Endothelial cell of umbilical vein (primary cell): Measurements from ENCODE around the gene SHISA5. TPM values are rescaled to one million over a fixed set of nuclear protein-coding genes. Genes with fewer than 3 reads are reported as not detected.

Experiments
- Bru-seq: library from RNA; stranded (reverse); fragments of 400-500 nt; gene quantifications from one replicate; lab custom pipeline; 2021; lab: Mats Ljungman, UMichigan
- BruChase-seq, 2 experiments: library from RNA; stranded (reverse); fragments of 400-500 nt; gene quantifications; one replicate each; lab custom pipeline; 2021; lab: Mats Ljungman, UMichigan
- BruUV-seq: library from RNA; stranded (reverse); fragments of 400-500 nt; replicated peaks from 2 replicates; lab custom pipeline; 2021; lab: Mats Ljungman, UMichigan
- CTCF ChIA-PET: fragments of 300-600, 350-600 bp; sonication (Branson Sonifier 250); formaldehyde crosslinking; loops from one replicate; lab custom pipeline; 2021; ENCODE audit warnings: antibody characterized with exemption, inconsistent platforms; lab: Charles Lee
- POLR2A ChIA-PET: fragments of 300-600, 350-600 bp; sonication (Branson Sonifier 250); formaldehyde crosslinking; loops from one replicate; lab custom pipeline; 2021; ENCODE audit warnings: antibody characterized with exemption, inconsistent platforms; lab: Charles Lee
- DNase-seq: peaks from one replicate; pipeline ENCODE4 v3.0.0-alpha.2; 2011; ENCODE audit warnings: low read depth, low spot score
- FAIRE-seq: peaks from 2 replicates; lab custom pipeline; 2011; peaks lifted over from hg19 to GRCh38; lab: Jason Lieb, UNC
- H2AFZ ChIP-seq: 2 replicates; pipeline ENCODE4 v1.6.0; 2012; ENCODE audit warnings: low read depth, low read length, control low read depth, inconsistent platforms
- H3K27ac ChIP-seq: 2 replicates; pipeline ENCODE4 v1.5.1; 2011; ENCODE audit warnings: low read depth, mild to moderate bottlenecking, control low read depth, low read length, moderate library complexity; ENCODE audit not compliant: insufficient read depth
- H3K27me3 ChIP-seq, 2 experiments: 2 replicates each; pipeline versions ENCODE4 v1.6.0 to v1.6.1; 2011; ENCODE audit warnings: low read length in 2 of 2, mixed read lengths in 1 of 2; ENCODE audit not compliant: control insufficient read depth in 2 of 2, insufficient read depth in 2 of 2
- H3K36me3 ChIP-seq, 2 experiments: 2 replicates in 1 of 2; 3 replicates in 1 of 2; pipeline ENCODE4 v1.5.1; 2011; ENCODE audit warnings: low read length in 2 of 2, mild to moderate bottlenecking in 1 of 2, moderate library complexity in 1 of 2; ENCODE audit not compliant: control insufficient read depth in 2 of 2, insufficient read depth in 2 of 2; ENCODE audit errors: extremely low read depth in 1 of 2
- H3K4me1 ChIP-seq: 3 replicates; pipeline ENCODE4 v1.5.1; 2011; ENCODE audit warnings: mild to moderate bottlenecking, low read length; ENCODE audit not compliant: control insufficient read depth, insufficient read depth; ENCODE audit errors: extremely low read depth
- H3K4me2 ChIP-seq: 2 replicates; pipeline ENCODE4 v1.6.1; 2011; ENCODE audit warnings: low read length, control low read depth, mixed read lengths; ENCODE audit not compliant: insufficient read depth
- H3K4me3 ChIP-seq, 3 experiments: fragments of 200-600 bp in 1 of 3; sonication (generic), shearing (Covaris generic) in 1 of 3; replicated peaks in 1 of 3; 2 replicates each; pipeline ENCODE4 v1.5.1; 2011 to 2016; ENCODE audit warnings: control low read depth in 3 of 3, low read length in 3 of 3, mild to moderate bottlenecking in 2 of 3, inconsistent platforms in 1 of 3, low read depth in 1 of 3, moderate library complexity in 1 of 3; ENCODE audit not compliant: insufficient read depth in 1 of 3
- H3K79me2 ChIP-seq: 2 replicates; pipeline ENCODE4 v1.6.0; 2012; ENCODE audit warnings: low read length, inconsistent platforms; ENCODE audit not compliant: control insufficient read depth, insufficient read depth
- H3K9ac ChIP-seq: replicated peaks from 2 replicates; pipeline ENCODE3; 2011; ENCODE audit warnings: low read length, control low read depth; ENCODE audit not compliant: insufficient read depth; ENCODE audit errors: extremely low read depth
- H3K9me1 ChIP-seq: replicated peaks from 3 replicates; pipeline ENCODE4 v1.6.0; 2011; ENCODE audit warnings: mild to moderate bottlenecking, low read length; ENCODE audit not compliant: control insufficient read depth, insufficient read depth; ENCODE audit errors: extremely low read depth
- H3K9me3 ChIP-seq: replicated peaks from 2 replicates; pipeline ENCODE4 v1.5.1; 2012; ENCODE audit warnings: low read length, inconsistent platforms; ENCODE audit not compliant: control insufficient read depth, insufficient read depth
- H4K20me1 ChIP-seq: replicated peaks from 2 replicates; pipeline ENCODE3; 2011; ENCODE audit warnings: mild to moderate bottlenecking, low read length; ENCODE audit not compliant: control insufficient read depth, insufficient read depth; ENCODE audit errors: extremely low read depth
- CTCF ChIP-seq, 2 donors: IDR thresholded peaks; 1 replicate in 1 of 2; 2 replicates in 1 of 2; pipeline ENCODE4 v1.5.1; 2011; ENCODE audit warnings: low read length in 2 of 2, mild to moderate bottlenecking in 2 of 2, moderate library complexity in 2 of 2, control low read depth in 1 of 2, inconsistent platforms in 1 of 2, low read depth in 1 of 2; ENCODE audit not compliant: insufficient read depth in 1 of 2; ENCODE audit errors: extremely low read depth in 1 of 2
- EZH2 ChIP-seq: IDR thresholded peaks from 2 replicates; pipeline ENCODE4 v1.6.1; 2012; ENCODE audit warnings: borderline replicate concordance, low read depth, mild to moderate bottlenecking, moderate library complexity, low read length, inconsistent platforms; ENCODE audit not compliant: severe bottlenecking
- FOS ChIP-seq: IDR thresholded peaks from 2 replicates; pipeline ENCODE4 v1.6.1; 2011; ENCODE audit warnings: mild to moderate bottlenecking, low read length, moderate library complexity, borderline replicate concordance; ENCODE audit not compliant: insufficient read depth
- GATA2 ChIP-seq: IDR thresholded peaks from 2 replicates; pipeline ENCODE4 v1.7.0; 2011; ENCODE audit warnings: low read depth, mild to moderate bottlenecking, moderate library complexity, mixed read lengths, low read length; ENCODE audit not compliant: insufficient read length, insufficient read depth
- JUN ChIP-seq: IDR thresholded peaks from 2 replicates; pipeline ENCODE4 v1.6.1; 2011; ENCODE audit warnings: borderline replicate concordance, low read depth; ENCODE audit not compliant: insufficient read length, insufficient read depth
- MAX ChIP-seq: IDR thresholded peaks from 2 replicates; pipeline ENCODE4 v1.6.1; 2011; ENCODE audit not compliant: insufficient read depth, insufficient read length
- MYC ChIP-seq: IDR thresholded peaks from one replicate; pipeline ENCODE4 v1.6.1; 2011; ENCODE audit warnings: mild to moderate bottlenecking, low read depth, low read length
- POLR2A ChIP-seq: IDR thresholded peaks from 2 replicates; pipeline ENCODE4 v1.6.1; 2012; ENCODE audit warnings: low read depth, mild to moderate bottlenecking, control low read depth, low read length
- POLR2AphosphoS5 ChIP-seq: IDR thresholded peaks from 2 replicates; pipeline ENCODE4 v1.6.1; 2012; ENCODE audit warnings: low read depth, mild to moderate bottlenecking, control low read depth, low read length, moderate library complexity; ENCODE audit not compliant: insufficient read depth
- dilution Hi-C: fragments of 300-500 bp; cut with MboI; formaldehyde crosslinking; loops from one replicate; pipeline ENCODE4 v1.15.0; 2019; ENCODE audit warnings: low sequenced_read_pairs; ENCODE audit not compliant: extremely low pct_ligation_motif_present
- intact Hi-C: fragments of 100-400 bp; cut with micrococcal nuclease; formaldehyde crosslinking; loops from one replicate; pipeline ENCODE4 v1.10.0; 2022
- long read RNA-seq: library from polyadenylated mRNA; stranded (forward); transcript quantifications from one replicate; pipeline ENCODE4 v2.0.0, GENCODE V29; 2021
- polyA minus RNA-seq, 3 experiments: library from RNA; depleted of rRNA, polyadenylated mRNA; stranded (reverse); fragments of >200 nt; gene quantifications; 1 replicate in 1 of 3; 2 replicates in 2 of 3; pipeline ENCODE4 v1.2.3, GENCODE V29; 2011
- polyA plus RNA-seq, 4 experiments: library from polyadenylated mRNA; depleted of rRNA in 3 of 4; stranded (reverse) in 3 of 4; unstranded in 1 of 4; fragments of >200 nt; gene quantifications; 2 replicates each; pipeline versions ENCODE4 v1.2.1 to v1.2.3, GENCODE V29; 2011 to 2012; ENCODE audit warnings: missing spikeins in 1 of 4
- total RNA-seq: library from RNA; stranded (reverse); gene quantifications from 2 replicates; pipeline ENCODE4 v1.2.3, GENCODE V29; 2021

Gene SHISA5
- total RNA-seq: 205 and 213 TPM in 2 replicates
- polyA plus RNA-seq: 320 and 401 TPM in 2 replicates
- 210 and 226 TPM in 2 replicates for polyA plus RNA-seq (2011; cell fraction: cytosol; rRNA removed)
- polyA plus RNA-seq (2011; cell fraction: nucleus; rRNA removed): 87.1 and 91.4 TPM in 2 replicates
- 173 and 191 TPM in 2 replicates for polyA plus RNA-seq (2012)
- polyA minus RNA-seq: 158 and 169 TPM in 2 replicates
- polyA minus RNA-seq (2011; cell fraction: cytosol; rRNA and poly(A)+ RNA removed): 92.3 TPM
- polyA minus RNA-seq (2011; cell fraction: nucleus; rRNA and poly(A)+ RNA removed): 29.9 and 37.6 TPM in 2 replicates
- percentile 54 among the genes with signal in this experiment for Bru-seq, nascent RNA
- percentile 82 among the genes with signal in this experiment for BruChase-seq, experiment 1, labeled RNA remaining after a 6-hour chase
- percentile 63 among the genes with signal in this experiment for BruChase-seq, experiment 2, labeled RNA remaining after a 2-hour chase
- long read RNA-seq, transcript SHISA5-201 (6 exons, 2,369 nt): minor isoform, 235 of 715 reads
- long read RNA-seq, transcript SHISA5-206 (4 exons, 1,839 nt): major isoform, 289 of 715 reads
- long read RNA-seq, transcript SHISA5-216 (3 exons, 1,908 nt): minor isoform, 5 of 715 reads
- long read RNA-seq, transcript SHISA5-208 (6 exons, 2,250 nt): minor isoform, 8 of 715 reads
- long read RNA-seq, partial matches to known transcripts: 146 of 715 reads
- long read RNA-seq, other reads (novel, unspliced or antisense): 27 of 715 reads

GRCh38 chr3:48504051-48504946, at the start of gene SHISA5:
SHISA5 (minus strand) TSS chr3:48504174; CDS start chr3:48504094, 80 bp downstream.
- Histone ChIP-seq H3K9me3 (no peaks in the 10 kb centered on the region), H3K27ac (peak within 1 kb of the TSS; percentile 56), H3K4me2 (peak within 1 kb of the TSS; percentile 73), H3K36me3 (peaks cover 0 to 2% of the 10 kb centered on the region in 2 experiments), H3K9me1 (no peaks in the 10 kb centered on the region), H3K27me3 (no peaks in the 10 kb centered on the region), H3K9ac (peak within 1 kb of the TSS; percentile 82), H2AFZ (peak within 1 kb of the TSS; percentile 60), H3K79me2 (no peaks in the 10 kb centered on the region), H3K4me3 (peak within 1 kb of the TSS; percentile 54 to 95 (median 67)), H4K20me1 (no peaks in the 10 kb centered on the region), H3K4me1 (peaks cover 21% of the 10 kb centered on the region)
- BruUV-seq: TSS peak; percentile 39
- intact Hi-C loops: loop anchor here (2.0 kb wide), 3 partner anchors 45 to 63 kb away; partner anchors contain the start of genes CCDC51, PFKFB4 and TMA7
- dilution Hi-C loops: no loop called here
- ChIA-PET POLR2A (no interaction called here), CTCF (interaction anchor here (0.8 to 2.3 kb wide), 11 partner anchors 19 to 103 kb away, joined by 3 to 14 read pairs (median 4); a partner anchor contains a TSS)
- DNase-seq (peak; percentile 91), FAIRE-seq (peak; percentile 95)
- TF ChIP-seq POLR2A (peak; percentile 87), CTCF (IDR thresholded peaks at IDR 0.05; ENCODE audit: extremely low read depth in 1 of 2, insufficient read depth in 1 of 2, low read depth in 1 of 2, low read length in 2 of 2) (no peak), MAX (no peak), JUN (no peak), FOS (peak; percentile 74), EZH2 (no peak), MYC (no peak), GATA2 (no peak), POLR2AphosphoS5 (peak; percentile 73)
